ENCODE results near the gene DHRSX.

DNA sequence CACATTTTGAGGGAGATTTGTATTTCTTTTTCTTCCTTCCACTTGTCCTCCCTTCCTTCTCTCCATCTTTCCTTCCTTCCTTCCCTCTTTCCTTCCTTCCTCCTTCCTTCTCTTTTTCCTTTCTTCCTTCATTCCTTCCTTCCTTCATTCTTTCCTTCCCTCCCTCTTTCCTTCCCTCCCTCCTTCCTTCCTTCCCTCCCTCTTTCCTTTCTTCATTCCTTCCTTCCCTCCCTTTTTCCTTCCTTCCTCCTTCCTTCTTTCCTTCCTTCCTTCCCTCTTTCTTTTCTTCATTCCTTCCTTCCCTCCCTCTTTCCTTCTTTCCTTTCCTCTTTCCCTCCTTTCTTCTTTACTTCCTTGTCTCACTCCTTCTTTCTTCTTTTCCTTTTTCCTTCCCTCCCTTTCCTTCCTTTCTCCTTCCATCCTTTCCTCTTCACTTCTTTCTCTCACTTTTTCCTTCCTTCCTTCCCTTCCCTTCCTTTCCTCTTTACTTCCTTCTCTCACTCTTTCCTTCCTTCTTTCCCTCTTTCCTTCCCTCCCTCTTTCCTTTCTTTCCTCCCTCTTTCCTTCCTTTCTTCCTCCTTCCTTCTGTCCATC is 74.4 kb downstream of the DHRSX start:
- no peak for TF ChIP-seq POLR2A (IDR thresholded peaks at IDR 0.05)
- TF ChIP-seq, protein P1, sequence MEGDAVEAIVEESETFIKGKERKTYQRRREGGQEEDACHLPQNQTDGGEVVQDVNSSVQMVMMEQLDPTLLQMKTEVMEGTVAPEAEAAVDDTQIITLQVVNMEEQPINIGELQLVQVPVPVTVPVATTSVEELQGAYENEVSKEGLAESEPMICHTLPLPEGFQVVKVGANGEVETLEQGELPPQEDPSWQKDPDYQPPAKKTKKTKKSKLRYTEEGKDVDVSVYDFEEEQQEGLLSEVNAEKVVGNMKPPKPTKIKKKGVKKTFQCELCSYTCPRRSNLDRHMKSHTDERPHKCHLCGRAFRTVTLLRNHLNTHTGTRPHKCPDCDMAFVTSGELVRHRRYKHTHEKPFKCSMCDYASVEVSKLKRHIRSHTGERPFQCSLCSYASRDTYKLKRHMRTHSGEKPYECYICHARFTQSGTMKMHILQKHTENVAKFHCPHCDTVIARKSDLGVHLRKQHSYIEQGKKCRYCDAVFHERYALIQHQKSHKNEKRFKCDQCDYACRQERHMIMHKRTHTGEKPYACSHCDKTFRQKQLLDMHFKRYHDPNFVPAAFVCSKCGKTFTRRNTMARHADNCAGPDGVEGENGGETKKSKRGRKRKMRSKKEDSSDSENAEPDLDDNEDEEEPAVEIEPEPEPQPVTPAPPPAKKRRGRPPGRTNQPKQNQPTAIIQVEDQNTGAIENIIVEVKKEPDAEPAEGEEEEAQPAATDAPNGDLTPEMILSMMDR (IDR thresholded peaks at IDR 0.05): no peak
